ENCODE measurements around the gene MAX. TPM values are rescaled to one million over a fixed set of nuclear protein-coding genes. Genes with fewer than 3 reads are reported as not detected.

Gene MAX
- total RNA-seq, 1 donor from 2014 or later, result 22.2 TPM

- no peak overlapping the region for H3K27ac ChIP-seq
- H3K9me3 ChIP-seq (ENCODE audit: low read depth), result no peaks in the 10 kb centered on the region
- Mint-ChIP-seq H3K27ac (no peak overlapping the region), H3K4me1 (peaks cover 7% of the 10 kb centered on the region), H3K4me3 (no peak overlapping the region), H3K27me3 (ENCODE audit: insufficient read depth, low read depth) (peaks cover 4% of the 10 kb centered on the region), H3K9me3 (no peaks in the 10 kb centered on the region), H3K36me3 (peaks cover 15% of the 10 kb centered on the region)
- H3K27me3 ChIP-seq, result no peaks in the 10 kb centered on the region
- H2AFZ ChIP-seq (replicated peaks), result no peak overlapping the region
- no peaks in the 10 kb centered on the region for H3K79me2 ChIP-seq (ENCODE audit: low read depth)
- no peaks in the 10 kb centered on the region for H3K4me1 ChIP-seq
- H3F3A ChIP-seq (ENCODE audit: low read depth), result no peaks in the 10 kb centered on the region
- H4K20me1 ChIP-seq (ENCODE audit: low read depth), result no peaks in the 10 kb centered on the region
- H3K9ac ChIP-seq, result no peak overlapping the region
- H3K4me2 ChIP-seq, result no peak overlapping the region
- H3K4me3 ChIP-seq, result no peak overlapping the region
- TF ChIP-seq CTCF (IDR thresholded peaks at IDR 0.05) (no peak), EZH2phosphoT487 (IDR thresholded peaks at IDR 0.05) (no peak), EZH2 (IDR thresholded peaks at IDR 0.05) (no peak)
- DNase-seq (ENCODE audit: low spot score), result no peak
- no peaks in the 10 kb centered on the region for H3K36me3 ChIP-seq
These were observed 67.3 kb downstream of the MAX start for GRCh38 chr14:65035049-65035448.

- Mint-ChIP-seq H3K9me3 (no peaks in the 10 kb centered on the region), H3K36me3 (peaks cover 23% of the 10 kb centered on the region), H3K4me1 (peaks cover 7% of the 10 kb centered on the region), H3K4me3 (no peak overlapping the region), H3K27ac (no peak overlapping the region), H3K27me3 (ENCODE audit: insufficient read depth, low read depth) (peaks cover 4% of the 10 kb centered on the region)
- no peaks in the 10 kb centered on the region for H3K79me2 ChIP-seq (ENCODE audit: low read depth)
- H3K36me3 ChIP-seq, result no peaks in the 10 kb centered on the region
- H3K9me3 ChIP-seq (ENCODE audit: low read depth), result no peaks in the 10 kb centered on the region
- TF ChIP-seq CTCF (IDR thresholded peaks at IDR 0.05) (no peak), EZH2 (IDR thresholded peaks at IDR 0.05) (no peak), EZH2phosphoT487 (IDR thresholded peaks at IDR 0.05) (no peak)
- H3K4me3 ChIP-seq, result no peak overlapping the region
- no peak overlapping the region for H3K27ac ChIP-seq
- no peaks in the 10 kb centered on the region for H3K27me3 ChIP-seq
- DNase-seq (ENCODE audit: low spot score), result no peak
- H3K4me1 ChIP-seq, result no peaks in the 10 kb centered on the region
- H4K20me1 ChIP-seq (ENCODE audit: low read depth), result no peaks in the 10 kb centered on the region
- no peak overlapping the region for H2AFZ ChIP-seq (replicated peaks)
- no peaks in the 10 kb centered on the region for H3F3A ChIP-seq (ENCODE audit: low read depth)
- no peak overlapping the region for H3K4me2 ChIP-seq
- H3K9ac ChIP-seq, result no peak overlapping the region
These were observed 68.3 kb downstream of the MAX start for GRCh38 chr14:65034021-65034420.

- H3K4me3 Mint-ChIP-seq, result no peak overlapping the region
- peaks cover 7% of the 10 kb centered on the region for H3K4me1 Mint-ChIP-seq
- Histone ChIP-seq H3K4me2 (no peak overlapping the region), H3K27me3 (no peaks in the 10 kb centered on the region), H3K9me3 (ENCODE audit: low read depth) (no peaks in the 10 kb centered on the region), H3K4me3 (no peak overlapping the region), H3K4me1 (no peaks in the 10 kb centered on the region), H2AFZ (replicated peaks) (no peak overlapping the region), H3K27ac (no peak overlapping the region), H3K36me3 (no peaks in the 10 kb centered on the region), H3K9ac (no peak overlapping the region), H3F3A (ENCODE audit: low read depth) (no peaks in the 10 kb centered on the region), H3K79me2 (ENCODE audit: low read depth) (no peaks in the 10 kb centered on the region), H4K20me1 (ENCODE audit: low read depth) (no peaks in the 10 kb centered on the region)
- TF ChIP-seq EZH2 (IDR thresholded peaks at IDR 0.05) (no peak), EZH2phosphoT487 (IDR thresholded peaks at IDR 0.05) (no peak), CTCF (IDR thresholded peaks at IDR 0.05) (no peak)
- peaks cover 27% of the 10 kb centered on the region for H3K36me3 Mint-ChIP-seq
- no peak for DNase-seq (ENCODE audit: low spot score)
- H3K9me3 Mint-ChIP-seq, result no peaks in the 10 kb centered on the region
- H3K27ac Mint-ChIP-seq, result no peak overlapping the region
- peaks cover 4% of the 10 kb centered on the region for H3K27me3 Mint-ChIP-seq (ENCODE audit: insufficient read depth, low read depth)
These were observed 69.1 kb downstream of the MAX start for GRCh38 chr14:65033181-65033580.

Data from neural progenitor cell (in vitro differentiated cells).